Hair follicle dermal papilla cell (primary cell): ENCODE measurements around the gene SRRT. TPM values are rescaled to one million over a fixed set of nuclear protein-coding genes. Genes with fewer than 3 reads are reported as not detected.

Experiments
- small RNA-seq: library from RNA; depleted of rRNA; stranded (forward); fragments of <200 nt; gene quantifications from one replicate; pipeline ENCODE3, GENCODE V24; 2012
- total RNA-seq: library from RNA; depleted of rRNA; stranded (reverse); fragments of >200 nt; gene quantifications from 2 replicates; pipeline ENCODE4 v1.2.3, GENCODE V29; 2012

Gene SRRT, protein sequence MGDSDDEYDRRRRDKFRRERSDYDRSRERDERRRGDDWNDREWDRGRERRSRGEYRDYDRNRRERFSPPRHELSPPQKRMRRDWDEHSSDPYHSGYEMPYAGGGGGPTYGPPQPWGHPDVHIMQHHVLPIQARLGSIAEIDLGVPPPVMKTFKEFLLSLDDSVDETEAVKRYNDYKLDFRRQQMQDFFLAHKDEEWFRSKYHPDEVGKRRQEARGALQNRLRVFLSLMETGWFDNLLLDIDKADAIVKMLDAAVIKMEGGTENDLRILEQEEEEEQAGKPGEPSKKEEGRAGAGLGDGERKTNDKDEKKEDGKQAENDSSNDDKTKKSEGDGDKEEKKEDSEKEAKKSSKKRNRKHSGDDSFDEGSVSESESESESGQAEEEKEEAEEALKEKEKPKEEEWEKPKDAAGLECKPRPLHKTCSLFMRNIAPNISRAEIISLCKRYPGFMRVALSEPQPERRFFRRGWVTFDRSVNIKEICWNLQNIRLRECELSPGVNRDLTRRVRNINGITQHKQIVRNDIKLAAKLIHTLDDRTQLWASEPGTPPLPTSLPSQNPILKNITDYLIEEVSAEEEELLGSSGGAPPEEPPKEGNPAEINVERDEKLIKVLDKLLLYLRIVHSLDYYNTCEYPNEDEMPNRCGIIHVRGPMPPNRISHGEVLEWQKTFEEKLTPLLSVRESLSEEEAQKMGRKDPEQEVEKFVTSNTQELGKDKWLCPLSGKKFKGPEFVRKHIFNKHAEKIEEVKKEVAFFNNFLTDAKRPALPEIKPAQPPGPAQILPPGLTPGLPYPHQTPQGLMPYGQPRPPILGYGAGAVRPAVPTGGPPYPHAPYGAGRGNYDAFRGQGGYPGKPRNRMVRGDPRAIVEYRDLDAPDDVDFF
- total RNA-seq = 39.8 and 50.5 TPM in 2 replicates

DNA sequence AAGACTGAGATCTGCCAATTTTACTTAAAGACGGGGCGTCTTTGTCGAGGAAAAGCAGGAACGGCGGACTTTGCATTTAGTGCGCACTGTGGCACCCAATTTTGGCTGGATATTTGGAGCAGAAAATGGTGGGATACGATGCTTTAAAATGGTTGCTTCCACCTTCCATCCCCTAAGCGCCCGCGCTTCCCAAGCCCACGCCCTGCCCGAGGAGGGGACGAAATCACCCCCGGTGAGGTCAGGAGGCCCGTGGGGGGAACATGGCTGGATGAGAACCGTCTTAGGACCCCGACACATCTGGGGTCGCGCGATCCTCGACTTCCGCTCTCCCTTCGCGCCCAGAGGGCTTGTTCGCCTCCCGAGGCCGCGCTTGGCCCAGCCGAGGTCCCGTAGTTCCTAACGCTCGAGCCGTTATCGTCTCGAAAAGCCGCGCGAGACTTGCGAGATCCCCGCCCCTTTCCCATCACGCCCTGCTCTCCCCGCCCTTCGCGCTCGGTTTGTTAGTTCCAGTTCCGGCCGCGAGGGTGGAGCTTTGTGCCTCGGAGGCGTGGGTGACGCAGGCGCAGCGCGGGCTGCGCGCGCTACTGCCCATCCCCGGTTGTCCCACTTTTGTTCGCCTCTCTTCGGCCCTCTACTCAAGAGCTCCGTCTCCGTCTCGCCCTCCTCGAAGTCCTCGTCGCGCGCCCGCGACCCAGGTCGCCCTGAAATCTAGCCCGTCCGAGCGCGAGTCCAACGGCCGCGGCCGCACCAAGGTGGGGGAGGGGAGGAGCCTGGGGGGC, at the start of gene SRRT:
Gene SRRT (plus strand): TSS at position 527 of the 779 bp plus-strand sequence. CDS start 488 bp downstream, outside the sequence.

DNA sequence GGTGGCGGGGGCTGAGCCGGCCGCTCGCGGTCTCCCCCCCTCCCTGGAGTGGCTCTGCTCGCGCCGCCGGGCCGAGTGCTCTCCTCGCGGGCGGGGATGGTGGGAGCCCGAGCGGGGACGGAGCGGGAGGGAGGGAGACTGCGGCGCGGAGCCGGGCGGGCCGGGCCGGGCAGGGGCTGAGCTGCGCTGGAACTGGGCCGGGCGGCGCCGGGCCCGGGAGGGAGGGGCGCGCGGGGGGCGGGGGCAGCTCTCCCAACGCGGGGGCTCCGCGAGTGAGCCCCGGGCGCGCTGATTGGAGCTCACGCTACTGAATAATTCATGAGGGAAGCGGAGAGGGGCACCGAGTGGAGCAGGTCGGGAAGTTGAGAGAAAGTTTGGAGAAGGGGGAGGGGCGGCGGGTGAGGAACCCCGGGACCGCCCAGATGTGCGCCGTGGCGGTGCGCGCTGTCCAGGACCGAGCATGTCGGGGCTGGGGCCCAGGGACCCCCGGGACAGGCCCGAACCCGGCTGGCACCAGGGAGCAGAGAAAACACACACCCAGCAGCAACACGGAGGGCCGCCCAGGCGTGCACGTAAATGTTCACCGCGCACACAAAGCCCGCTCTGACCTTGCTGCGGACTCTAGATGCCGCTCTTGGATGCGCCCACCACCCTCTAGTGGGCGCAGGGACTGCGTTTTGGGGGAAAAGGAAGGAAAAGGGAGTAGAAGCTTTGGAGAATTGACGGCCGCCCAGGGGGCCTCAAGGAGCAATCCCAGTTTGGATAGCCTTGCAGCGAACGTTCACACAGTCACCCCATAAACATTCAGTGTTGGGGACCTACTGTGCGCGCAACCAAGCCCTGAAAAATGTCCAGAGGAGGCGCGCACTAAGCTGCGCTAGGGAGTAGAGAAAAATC, 47.3 kb upstream of the SRRT start, which contains the start of gene EPHB4:
Gene EPHB4 (minus strand): TSS at position 194 of the 897 bp plus-strand sequence. CDS start 493 bp downstream, outside the sequence.

DNA sequence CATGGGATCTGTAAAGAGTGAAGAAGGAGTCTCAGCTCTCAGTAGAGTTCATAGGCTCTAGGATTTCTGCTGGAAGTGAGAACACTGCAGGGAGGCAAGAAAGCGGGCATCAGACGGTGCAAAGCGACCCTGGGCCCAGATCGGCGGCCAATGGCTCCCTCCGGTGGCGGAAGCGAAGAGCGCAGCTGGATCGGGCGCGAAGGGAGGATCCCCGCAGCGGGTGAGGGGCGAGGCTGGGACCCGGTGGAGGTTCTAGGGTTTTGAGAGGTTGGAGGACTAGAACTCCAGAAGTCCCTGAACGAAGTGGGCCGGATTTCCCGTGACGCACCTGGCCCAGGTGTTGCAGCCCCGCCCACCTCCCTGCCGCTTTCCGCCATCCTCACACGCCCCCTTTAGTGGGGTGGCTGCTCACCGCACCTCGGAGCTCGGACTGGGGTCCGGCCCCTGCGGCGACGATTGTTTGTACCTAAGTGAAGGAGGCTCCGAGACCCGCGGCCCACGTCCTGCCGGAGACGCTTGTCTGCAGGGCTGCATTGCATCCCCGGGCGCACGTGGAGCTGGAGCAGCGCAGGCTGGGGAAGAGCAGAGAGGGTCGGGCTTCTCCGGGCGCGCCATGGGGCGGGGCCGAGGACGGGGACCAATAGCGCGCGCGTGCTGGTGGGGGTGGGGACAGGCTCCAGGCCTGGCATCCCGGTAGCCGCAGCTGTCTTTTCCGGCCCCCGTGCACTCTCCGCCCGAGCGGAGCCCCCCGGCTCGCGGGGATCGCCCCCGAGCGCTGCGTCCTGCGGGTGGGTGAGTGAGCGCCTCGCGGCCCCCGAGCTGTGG, 22.6 kb upstream of the SRRT start, which contains the start of gene SLC12A9:
Gene SLC12A9 (plus strand): TSS at position 666 of the 825 bp plus-strand sequence. CDS start 1,485 bp downstream, outside the sequence.

DNA sequence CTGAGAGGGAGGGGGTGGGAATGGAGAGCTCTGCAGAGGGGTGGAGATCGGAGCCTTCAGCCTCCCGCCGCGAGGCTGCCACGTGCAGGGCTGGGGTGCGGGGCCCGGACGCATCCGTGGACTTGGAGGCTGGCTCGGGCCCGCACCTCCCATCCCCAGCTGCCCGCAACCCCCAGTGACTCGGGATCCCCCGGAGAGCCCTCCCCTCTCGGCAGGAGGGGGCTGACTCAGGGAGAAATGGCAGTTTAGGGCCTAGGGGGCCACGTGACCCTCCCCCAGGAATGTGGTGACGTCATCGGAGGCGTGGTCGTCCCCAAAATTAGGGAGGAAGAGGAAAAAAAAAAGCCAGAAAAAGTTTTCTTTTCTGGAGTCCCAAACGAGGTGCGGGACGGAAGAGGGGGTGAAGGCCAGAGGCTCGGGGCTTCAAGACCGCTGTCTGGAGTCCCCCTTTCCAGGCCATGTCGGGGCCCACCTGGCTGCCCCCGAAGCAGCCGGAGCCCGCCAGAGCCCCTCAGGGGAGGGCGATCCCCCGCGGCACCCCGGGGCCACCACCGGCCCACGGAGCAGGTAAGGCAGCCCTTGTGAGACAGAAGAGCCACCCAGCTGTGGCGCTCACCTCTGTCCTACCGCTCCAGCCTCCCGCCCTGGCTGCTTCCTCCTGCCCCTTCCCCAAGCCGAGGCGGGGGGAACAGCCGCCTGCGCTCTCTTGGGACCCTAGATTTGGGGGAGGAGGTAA, 7.7 kb upstream of the SRRT start, which contains the start of gene TRIP6:
Gene TRIP6 (plus strand): TSS at position 348 of the 736 bp plus-strand sequence. CDS start 111 bp downstream, at position 459.

DNA sequence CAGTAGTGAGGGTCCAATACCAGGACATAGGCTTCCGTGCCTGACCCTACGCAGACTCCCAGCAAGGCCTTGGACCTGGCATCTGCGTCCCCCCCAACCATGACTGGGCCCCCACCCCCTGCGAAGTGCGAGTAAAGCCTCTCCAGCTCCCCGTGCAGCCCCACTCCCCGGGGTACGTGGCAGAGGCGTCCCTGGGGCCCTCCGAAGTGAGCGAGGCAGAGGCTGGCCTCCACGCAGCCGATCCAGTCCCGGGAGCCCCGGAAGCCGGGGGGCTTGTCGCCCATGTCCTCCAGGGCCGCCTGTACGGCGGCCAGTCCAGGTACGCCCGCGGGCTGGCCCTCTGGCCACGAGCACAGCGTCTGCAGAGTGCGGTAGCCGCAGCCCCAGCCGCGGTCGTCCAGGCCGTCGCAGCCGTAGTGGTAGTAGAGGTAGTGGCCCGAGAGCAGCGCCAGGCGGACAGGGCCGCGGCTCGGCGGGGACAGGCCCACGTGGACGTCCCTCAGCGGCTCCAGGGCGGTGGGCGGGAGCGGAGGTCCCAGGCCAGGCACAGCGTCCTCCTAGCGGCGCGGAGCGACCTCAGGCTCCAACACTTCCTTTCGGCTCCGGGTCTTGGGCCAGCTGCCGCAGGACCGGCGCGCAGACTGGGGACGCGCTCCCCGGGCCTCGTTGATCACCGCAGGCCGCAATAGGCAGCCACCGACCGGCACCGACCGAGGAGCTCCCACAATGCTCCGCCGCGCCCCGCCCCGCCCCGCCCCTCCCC, 14.3 kb downstream of the SRRT start, which contains the start of gene UFSP1:
Gene UFSP1 (minus strand): TSS at position 728 of the 763 bp plus-strand sequence. CDS start 444 bp downstream, at position 284.

DNA sequence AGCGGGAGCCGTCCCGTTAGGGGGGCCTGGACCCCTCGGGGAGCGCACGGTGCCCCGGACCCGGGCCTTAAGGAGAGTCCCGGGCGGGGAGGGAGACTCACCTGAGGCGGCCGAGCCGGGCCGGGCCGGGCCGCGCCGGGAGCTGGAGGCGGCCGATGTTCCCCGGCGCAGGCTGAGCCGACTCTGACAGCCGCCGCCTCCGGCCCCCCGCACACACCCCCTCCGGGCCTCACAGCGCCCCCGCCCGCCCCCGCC, 20.7 kb downstream of the SRRT start, which contains the start of gene ACHE:
Gene ACHE (minus strand): TSS at position 188 of the 255 bp plus-strand sequence. CDS start 1,656 bp downstream, outside the sequence.

Small RNA genes within 50 kb of the gene (small RNA-seq; reads per million reads assigned to genes)
- gene RN7SL549P = not detected
- gene RPS29P15 = not detected

Other genes starting within 250 kb of the SRRT start
- 0.49 and 1.1 TPM in 2 replicates for gene TFR2, start 233.6 kb upstream of the SRRT start, total RNA-seq
- gene ACTL6B, start 218.7 kb upstream of the SRRT start, total RNA-seq = not detected in 2 replicates
- gene GNB2, start 201.4 kb upstream of the SRRT start, total RNA-seq = 108 and 144 TPM in 2 replicates
- 22.8 and 26.9 TPM in 2 replicates for gene GIGYF1, start 180.9 kb upstream of the SRRT start, total RNA-seq
- gene POP7, start 169.0 kb upstream of the SRRT start, total RNA-seq = 23.5 and 23.7 TPM in 2 replicates
- not detected in 2 replicates for gene EPO, start 154.6 kb upstream of the SRRT start, total RNA-seq
- not detected in 2 replicates for gene ZAN, start 141.5 kb upstream of the SRRT start, total RNA-seq
- 111 and 120 TPM in 2 replicates for gene EPHB4, start 47.6 kb upstream of the SRRT start, total RNA-seq
- 29.4 and 30.2 TPM in 2 replicates for gene SLC12A9, start 22.4 kb upstream of the SRRT start, total RNA-seq
- 139 and 186 TPM in 2 replicates for gene TRIP6, start 7.7 kb upstream of the SRRT start, total RNA-seq
- gene UFSP1, start 14.6 kb downstream of the SRRT start, total RNA-seq = 7.9 and 9.2 TPM in 2 replicates
- 0.49 TPM in 2 replicates for gene ACHE, start 20.8 kb downstream of the SRRT start, total RNA-seq
- not detected in 2 replicates for gene MUC3A, start 74.4 kb downstream of the SRRT start, total RNA-seq
- under 0.01 TPM in 1 of 2 replicates, not detected in the other for gene MUC12, start 94.5 kb downstream of the SRRT start, total RNA-seq
- gene MUC17, start 145.0 kb downstream of the SRRT start, total RNA-seq = not detected in 2 replicates
- gene TRIM56, start 210.4 kb downstream of the SRRT start, total RNA-seq = 20.4 and 25.3 TPM in 2 replicates